ENCODE results near the gene PVALEF.

Gene PVALEF

DNA sequence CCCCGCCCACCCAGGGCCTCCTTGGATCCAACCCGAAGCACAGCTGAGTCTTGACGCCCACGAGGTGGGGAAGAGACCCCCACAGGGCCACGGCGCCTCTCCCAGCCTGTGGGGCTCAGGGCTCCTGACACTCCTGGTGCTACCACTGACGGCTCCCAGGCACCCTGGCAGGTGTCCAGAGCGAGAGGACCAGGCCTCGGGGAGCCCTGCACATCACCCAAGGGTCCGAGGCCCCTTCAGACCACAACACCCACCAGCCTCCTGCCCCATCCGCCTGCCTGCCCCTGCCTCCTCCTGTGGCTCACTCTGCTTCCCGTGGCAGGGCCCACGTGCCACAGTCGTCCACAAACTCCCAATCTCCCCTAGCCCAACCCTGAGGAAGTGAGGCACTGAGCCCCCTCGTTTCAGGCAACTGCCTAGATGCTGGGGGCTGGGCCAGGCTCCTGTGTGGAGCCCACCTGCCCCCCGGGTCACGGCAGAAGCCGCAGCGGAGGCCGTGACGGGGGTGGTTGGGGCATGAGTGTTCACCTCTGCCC, 29.0 kb downstream of the PVALEF start:
- no peaks in the 10 kb centered on the region for H3K27me3 ChIP-seq (ENCODE audit: control insufficient read depth in 1 of 2, insufficient read depth in 1 of 2, low read length in 2 of 2)
- no peak overlapping the region for H3K23ac ChIP-seq (ENCODE audit: low read length in 2 of 2)
- no peak overlapping the region for H2AK5ac ChIP-seq (ENCODE audit: low read length, severe bottlenecking)
- H4K8ac ChIP-seq (ENCODE audit: low read length) = no peak overlapping the region
- WGBS = 95% methylated on average over 21 of the region's 21 CpGs
- H4K91ac ChIP-seq (ENCODE audit: low read length) = no peak overlapping the region
- H3K18ac ChIP-seq (ENCODE audit: low read depth in 1 of 2, low read length in 2 of 2) = no peak overlapping the region
- no peak for DNase-seq
- H3K4me2 ChIP-seq (ENCODE audit: low read length, poor library complexity, severe bottlenecking) = no peak overlapping the region
- no peak overlapping the region for H3K4ac ChIP-seq (ENCODE audit: low read depth in 1 of 2, low read length in 2 of 2)
- no peak overlapping the region for H2AFZ ChIP-seq (ENCODE audit: low read depth, low read length)
- H3K9ac ChIP-seq (ENCODE audit: low read length) = no peak overlapping the region
- H3K4me1 ChIP-seq (ENCODE audit: control insufficient read depth, insufficient read depth, low read depth, low read length) = peaks cover 14% of the 10 kb centered on the region
- H2BK12ac ChIP-seq (ENCODE audit: low read length in 2 of 2) = no peak overlapping the region
- no peaks in the 10 kb centered on the region for H3K9me3 ChIP-seq (ENCODE audit: control insufficient read depth, low read length)
- no peaks in the 10 kb centered on the region for H3K79me1 ChIP-seq (replicated peaks; ENCODE audit: low read length, poor library complexity, severe bottlenecking)
- no peak overlapping the region for H2BK5ac ChIP-seq (ENCODE audit: low read depth, low read length, poor library complexity, severe bottlenecking)
- H2BK15ac ChIP-seq (ENCODE audit: low read depth, poor library complexity, severe bottlenecking) = no peak overlapping the region
- H3K36me3 ChIP-seq (ENCODE audit: control insufficient read depth in 1 of 2, insufficient read depth in 2 of 2, low read depth in 1 of 2, low read length in 2 of 2) = peaks cover 0 to 97% of the 10 kb centered on the region in 2 experiments
- no peak overlapping the region for H3K4me3 ChIP-seq (ENCODE audit: insufficient read depth in 1 of 2, low read depth in 1 of 2, low read length in 2 of 2)
- no peak overlapping the region for H3K14ac ChIP-seq (ENCODE audit: low read length in 2 of 2)
- no peak overlapping the region for H3K27ac ChIP-seq (ENCODE audit: low read length, poor library complexity, severe bottlenecking)
- H2BK120ac ChIP-seq (ENCODE audit: low read depth, low read length) = no peak overlapping the region

DNA sequence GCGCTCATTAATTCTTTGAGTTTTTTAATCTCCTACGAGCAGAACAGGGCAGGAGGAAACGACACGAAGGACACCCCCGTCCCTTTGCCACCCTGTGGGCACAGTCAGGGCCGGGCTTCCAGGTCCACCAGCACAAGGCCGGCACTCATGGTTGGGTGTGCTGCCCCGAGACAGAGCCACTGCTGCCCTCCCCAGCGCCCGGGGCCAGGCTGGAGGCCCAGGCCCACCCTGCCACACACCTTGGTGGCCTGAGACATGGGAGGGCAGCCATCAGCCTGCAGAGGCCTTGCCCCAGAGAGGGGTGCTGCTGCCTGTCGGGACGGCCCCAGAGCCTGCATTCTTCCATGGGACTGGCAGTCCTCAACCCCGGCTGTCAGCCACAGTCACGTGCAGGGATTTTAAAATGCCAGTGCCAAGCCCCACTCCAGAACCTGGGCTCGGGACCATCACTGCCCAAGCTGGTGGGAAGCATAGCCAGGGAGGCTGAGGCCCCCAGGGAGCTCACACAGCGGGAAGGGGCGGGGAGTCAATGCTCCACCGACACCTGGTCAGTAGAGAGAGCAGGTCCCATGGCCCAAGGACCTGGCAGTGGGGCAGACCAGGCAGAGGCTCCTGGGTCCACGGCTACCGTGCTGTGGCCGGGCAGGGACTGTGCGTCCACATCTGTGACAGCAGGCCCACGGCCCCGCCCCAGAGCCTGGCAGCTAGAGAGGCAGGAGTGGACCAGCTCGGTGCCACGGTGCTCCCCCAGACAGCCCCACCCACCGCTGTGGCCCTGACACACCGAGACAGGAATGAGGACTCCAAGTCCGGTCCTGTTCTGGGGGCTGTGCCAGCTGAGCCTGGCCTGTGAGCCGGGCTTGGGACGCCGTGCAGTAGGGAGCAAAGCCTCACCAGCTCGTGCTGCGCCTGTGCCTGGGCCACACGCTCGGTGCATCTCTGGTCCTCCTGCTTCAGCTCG, 29.9 kb downstream of the PVALEF start:
- H3K18ac ChIP-seq (ENCODE audit: low read depth in 1 of 2, low read length in 2 of 2) = no peak overlapping the region
- no peak overlapping the region for H2BK120ac ChIP-seq (ENCODE audit: low read depth, low read length)
- no peak overlapping the region for H2BK5ac ChIP-seq (ENCODE audit: low read depth, low read length, poor library complexity, severe bottlenecking)
- DNase-seq = no peak
- no peaks in the 10 kb centered on the region for H3K27me3 ChIP-seq (ENCODE audit: control insufficient read depth in 1 of 2, insufficient read depth in 1 of 2, low read length in 2 of 2)
- no peak overlapping the region for H2AFZ ChIP-seq (ENCODE audit: low read depth, low read length)
- no peak overlapping the region for H2BK12ac ChIP-seq (ENCODE audit: low read length in 2 of 2)
- H3K79me1 ChIP-seq (replicated peaks; ENCODE audit: low read length, poor library complexity, severe bottlenecking) = peaks cover under 1% of the 10 kb centered on the region
- no peak overlapping the region for H3K4ac ChIP-seq (ENCODE audit: low read depth in 1 of 2, low read length in 2 of 2)
- no peak overlapping the region for H2AK5ac ChIP-seq (ENCODE audit: low read length, severe bottlenecking)
- no peak overlapping the region for H3K9ac ChIP-seq (ENCODE audit: low read length)
- H3K4me2 ChIP-seq (ENCODE audit: low read length, poor library complexity, severe bottlenecking) = no peak overlapping the region
- no peak overlapping the region for H3K27ac ChIP-seq (ENCODE audit: low read length, poor library complexity, severe bottlenecking)
- WGBS = 96% methylated on average over 37 of the region's 37 CpGs
- no peaks in the 10 kb centered on the region for H3K9me3 ChIP-seq (ENCODE audit: control insufficient read depth, low read length)
- H3K23ac ChIP-seq (ENCODE audit: low read length in 2 of 2) = no peak overlapping the region
- peaks cover 8% of the 10 kb centered on the region for H3K4me1 ChIP-seq (ENCODE audit: control insufficient read depth, insufficient read depth, low read depth, low read length)
- H3K14ac ChIP-seq (ENCODE audit: low read length in 2 of 2) = peak overlapping the region in 1 of 2 experiments; percentile 49
- no peak overlapping the region for H2BK15ac ChIP-seq (ENCODE audit: low read depth, poor library complexity, severe bottlenecking)
- H3K36me3 ChIP-seq (ENCODE audit: control insufficient read depth in 1 of 2, insufficient read depth in 2 of 2, low read depth in 1 of 2, low read length in 2 of 2) = peaks cover 0 to 97% of the 10 kb centered on the region in 2 experiments
- no peak overlapping the region for H4K8ac ChIP-seq (ENCODE audit: low read length)
- H4K91ac ChIP-seq (ENCODE audit: low read length) = peak overlapping the region; percentile 47
- peak overlapping the region in 1 of 2 experiments; percentile 16 for H3K4me3 ChIP-seq (ENCODE audit: insufficient read depth in 1 of 2, low read depth in 1 of 2, low read length in 2 of 2)

DNA sequence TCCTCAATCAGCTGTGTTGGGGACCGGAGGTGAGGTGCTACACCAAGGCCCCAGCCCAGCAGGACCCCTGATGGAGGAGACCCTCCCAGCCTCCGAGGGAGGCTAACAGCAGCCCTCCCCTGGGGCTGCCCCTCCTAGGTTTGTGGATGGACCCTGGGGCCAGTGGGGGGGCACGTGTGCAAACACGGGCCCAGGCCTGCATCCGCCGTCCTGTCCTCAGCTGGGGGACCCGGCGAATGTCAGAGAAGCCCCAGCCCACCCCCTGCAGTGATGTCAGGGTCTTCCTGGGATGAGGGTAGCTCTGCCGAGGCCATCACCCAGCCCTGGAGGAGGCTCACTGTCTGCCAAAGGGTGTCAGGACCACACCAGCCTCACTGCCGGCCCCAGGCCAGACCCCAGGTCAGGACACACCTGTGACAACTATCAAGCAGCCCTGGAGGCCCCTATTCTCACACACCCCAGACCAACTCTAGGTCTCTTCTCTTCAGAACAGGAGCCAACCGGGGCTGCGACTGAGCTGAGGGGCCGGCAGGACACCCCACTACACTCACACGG, 30.7 kb downstream of the PVALEF start:
- Histone ChIP-seq H3K18ac (ENCODE audit: low read depth in 1 of 2, low read length in 2 of 2) (no peak overlapping the region), H3K36me3 (ENCODE audit: control insufficient read depth in 1 of 2, insufficient read depth in 2 of 2, low read depth in 1 of 2, low read length in 2 of 2) (peaks cover 0 to 94% of the 10 kb centered on the region in 2 experiments), H3K9me3 (ENCODE audit: control insufficient read depth, low read length) (no peaks in the 10 kb centered on the region), H3K27ac (ENCODE audit: low read length, poor library complexity, severe bottlenecking) (no peak overlapping the region), H3K9ac (ENCODE audit: low read length) (no peak overlapping the region), H2AFZ (ENCODE audit: low read depth, low read length) (no peak overlapping the region), H3K4ac (ENCODE audit: low read depth in 1 of 2, low read length in 2 of 2) (no peak overlapping the region), H3K4me3 (ENCODE audit: insufficient read depth in 1 of 2, low read depth in 1 of 2, low read length in 2 of 2) (no peak overlapping the region), H3K4me2 (ENCODE audit: low read length, poor library complexity, severe bottlenecking) (no peak overlapping the region), H2BK120ac (ENCODE audit: low read depth, low read length) (no peak overlapping the region), H3K4me1 (ENCODE audit: control insufficient read depth, insufficient read depth, low read depth, low read length) (peaks cover 10% of the 10 kb centered on the region), H3K23ac (ENCODE audit: low read length in 2 of 2) (no peak overlapping the region), H2BK12ac (ENCODE audit: low read length in 2 of 2) (no peak overlapping the region), H4K8ac (ENCODE audit: low read length) (no peak overlapping the region), H4K91ac (ENCODE audit: low read length) (no peak overlapping the region), H3K79me1 (replicated peaks; ENCODE audit: low read length, poor library complexity, severe bottlenecking) (peaks cover 2% of the 10 kb centered on the region), H2BK15ac (ENCODE audit: low read depth, poor library complexity, severe bottlenecking) (no peak overlapping the region), H2AK5ac (ENCODE audit: low read length, severe bottlenecking) (no peak overlapping the region), H2BK5ac (ENCODE audit: low read depth, low read length, poor library complexity, severe bottlenecking) (no peak overlapping the region), H3K14ac (ENCODE audit: low read length in 2 of 2) (no peak overlapping the region), H3K27me3 (ENCODE audit: control insufficient read depth in 1 of 2, insufficient read depth in 1 of 2, low read length in 2 of 2) (no peaks in the 10 kb centered on the region)
- 92% methylated on average over 14 of the region's 14 CpGs for WGBS
- no peak for DNase-seq

All from mesenchymal stem cell (in vitro differentiated cells and primary cell).